Neural cell (in vitro differentiated cells): Measurements from ENCODE around the gene TMEM196. TPM values are rescaled to one million over a fixed set of nuclear protein-coding genes. Genes with fewer than 3 reads are reported as not detected.
A peak's percentile ranks its signal among the peaks of the same experiment; 100 is the strongest.

Source experiments
- H2AFZ ChIP-seq: fragments of 200-600, 300-800 bp; sonication (generic), shearing (Covaris generic); 2 replicates; pipeline ENCODE4 v1.6.0; 2014; ENCODE audit warnings: low read depth, mild to moderate bottlenecking, antibody characterized with exemption, low read length, moderate library complexity
- H3F3A ChIP-seq: fragments of 200-600 bp; shearing (Covaris generic); 2 replicates; pipeline ENCODE4 v1.6.1; 2016; ENCODE audit warnings: mild to moderate bottlenecking, moderate library complexity, mixed read lengths, antibody characterized with exemption, low read length; ENCODE audit not compliant: insufficient read depth, poor library complexity, severe bottlenecking
- H3K27ac ChIP-seq: fragments of 200-600, 300-800 bp; sonication (generic), shearing (Covaris generic); 2 replicates; pipeline ENCODE4 v1.5.1; 2014; ENCODE audit warnings: mild to moderate bottlenecking, low read length, moderate library complexity
- H3K27me3 ChIP-seq: fragments of 300-800, 200-600 bp; sonication (generic), shearing (Covaris generic); 2 replicates; pipeline ENCODE4 v1.6.0; 2014; ENCODE audit warnings: mild to moderate bottlenecking, low read depth, low read length, moderate library complexity; ENCODE audit not compliant: insufficient read depth
- H3K36me3 ChIP-seq: fragments of 300-800, 200-600 bp; sonication (generic), shearing (Covaris generic); 2 replicates; pipeline ENCODE4 v1.5.1; 2014; ENCODE audit warnings: mild to moderate bottlenecking, antibody characterized with exemption, low read length, moderate library complexity; ENCODE audit not compliant: insufficient read depth
- H3K4me2 ChIP-seq: fragments of 300-800, 200-600 bp; sonication (generic), shearing (Covaris generic); 2 replicates; pipeline ENCODE4 v1.6.0; 2014; ENCODE audit warnings: mild to moderate bottlenecking, low read length
- H3K4me3 ChIP-seq: fragments of 300-800, 200-600 bp; sonication (generic), shearing (Covaris generic); 2 replicates; pipeline ENCODE4 v1.5.1; 2014; ENCODE audit warnings: mild to moderate bottlenecking, low read length, moderate library complexity
- H3K79me2 ChIP-seq: fragments of 200-600 bp; shearing (Covaris generic); replicated peaks from 2 replicates; pipeline ENCODE4 v1.6.0; 2014; ENCODE audit warnings: mild to moderate bottlenecking, low read length, moderate library complexity; ENCODE audit not compliant: insufficient read depth
- H3K9ac ChIP-seq: fragments of 300-800, 200-600 bp; sonication (generic), shearing (Covaris generic); 2 replicates; pipeline ENCODE4 v1.6.1; 2016; ENCODE audit warnings: mild to moderate bottlenecking, low read length, mixed read lengths
- H3K9me2 ChIP-seq: fragments of 200-600 bp; shearing (Covaris generic); 2 replicates; pipeline ENCODE4 v1.6.1; 2016; ENCODE audit warnings: mild to moderate bottlenecking, low read length, mixed read lengths; ENCODE audit not compliant: insufficient read depth
- H3K9me3 ChIP-seq: fragments of 200-600, 300-800 bp; sonication (generic), shearing (Covaris generic); 2 replicates; pipeline ENCODE4 v1.6.1; 2016; ENCODE audit warnings: mild to moderate bottlenecking, mixed run types, low read length, moderate library complexity, mixed read lengths
- H4K20me1 ChIP-seq: fragments of 200-600 bp; shearing (Covaris generic); 2 replicates; pipeline ENCODE4 v1.6.1; 2016; ENCODE audit warnings: mild to moderate bottlenecking, mixed run types; ENCODE audit not compliant: insufficient read depth
- EP300 ChIP-seq: fragments of 450-650 bp; conservative IDR thresholded peaks from 2 replicates; pipeline ENCODE4 v1.6.1; 2014; ENCODE audit warnings: antibody characterized with exemption, mild to moderate bottlenecking, moderate library complexity; ENCODE audit not compliant: poor library complexity, severe bottlenecking
- EZH2 ChIP-seq: fragments of 200-600, 300-800 bp; shearing (Covaris generic), sonication (generic); IDR thresholded peaks from 2 replicates; pipeline ENCODE4 v1.6.1; 2014; ENCODE audit warnings: antibody characterized with exemption, low read length, borderline replicate concordance, mild to moderate bottlenecking; ENCODE audit not compliant: insufficient read depth, poor library complexity, severe bottlenecking
- MXI1 ChIP-seq: fragments of 450-650 bp; conservative IDR thresholded peaks from 2 replicates; pipeline ENCODE4 v1.6.1; 2014; ENCODE audit warnings: antibody characterized with exemption, mild to moderate bottlenecking; ENCODE audit not compliant: poor library complexity, severe bottlenecking
- POLR2AphosphoS5 ChIP-seq: IDR thresholded peaks from 2 replicates; pipeline ENCODE4 v1.6.1; 2012
- RAD21 ChIP-seq: fragments of 450-650 bp; conservative IDR thresholded peaks from 2 replicates; pipeline ENCODE4 v1.6.1; 2014; ENCODE audit warnings: antibody characterized with exemption, mild to moderate bottlenecking, moderate library complexity
- SMC3 ChIP-seq: fragments of 450-650 bp; conservative IDR thresholded peaks from 2 replicates; pipeline ENCODE4 v1.6.1; 2014; ENCODE audit warnings: antibody characterized with exemption, mild to moderate bottlenecking, moderate library complexity; ENCODE audit not compliant: poor library complexity
- TAF1 ChIP-seq: IDR thresholded peaks from 2 replicates; pipeline ENCODE4 v1.6.1; 2012; ENCODE audit warnings: low read depth
- polyA plus RNA-seq: library from polyadenylated mRNA; depleted of rRNA; stranded (reverse); fragments of >200 nt; gene quantifications from 2 replicates; pipeline ENCODE4 v1.2.3, GENCODE V29; 2014
- TF ChIP-seq, protein P1 (sequence below): fragments of 450-650 bp; IDR thresholded peaks from 2 replicates; pipeline ENCODE4 v1.5.1; 2014; ENCODE audit warnings: antibody characterized with exemption, mild to moderate bottlenecking, moderate library complexity; ENCODE audit not compliant: poor library complexity, severe bottlenecking
- TF ChIP-seq, protein P2 (sequence below): IDR thresholded peaks from 2 replicates; pipeline ENCODE4 v1.6.1; 2012; ENCODE audit warnings: borderline replicate concordance

The TMEM196 gene
- polyA plus RNA-seq, 1 donor from 2014 or later = 35.7 TPM

DNA sequence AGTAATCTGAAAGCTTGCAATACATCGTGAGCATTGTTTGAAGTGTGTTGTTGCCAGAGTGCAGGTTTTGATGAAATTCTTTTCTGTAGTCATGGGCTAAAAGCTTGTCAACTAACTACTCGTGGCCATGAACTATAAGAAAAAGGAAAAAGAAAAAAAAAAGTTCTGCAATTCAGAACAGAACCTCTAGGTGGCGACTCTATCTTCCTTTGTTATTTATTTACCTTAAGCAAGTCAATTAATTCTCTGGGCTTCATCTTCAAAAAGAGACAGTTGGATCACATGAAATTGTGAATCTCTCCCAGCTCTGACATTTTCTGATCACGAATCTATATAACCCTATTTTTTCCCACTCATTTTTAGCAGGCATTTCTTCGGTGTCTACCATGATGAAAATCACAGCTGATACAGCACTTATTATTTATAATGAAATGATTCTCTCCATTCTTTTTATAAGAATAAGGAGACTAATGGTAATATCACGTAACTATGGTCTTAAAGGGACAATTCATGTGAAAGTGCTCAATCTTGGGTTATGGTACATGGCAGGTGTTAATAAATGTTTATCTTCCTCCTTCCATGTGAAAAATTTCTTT is 18.8 kb downstream of the TMEM196 start:
- H3F3A ChIP-seq = no peaks in the 10 kb centered on the region
- no peaks in the 10 kb centered on the region for H3K36me3 ChIP-seq
- H3K27me3 ChIP-seq = no peaks in the 10 kb centered on the region
- H3K27ac ChIP-seq = no peak overlapping the region
- H3K4me3 ChIP-seq = no peak overlapping the region
- no peaks in the 10 kb centered on the region for H3K79me2 ChIP-seq
- H2AFZ ChIP-seq = no peak overlapping the region
- H3K9me2 ChIP-seq = no peaks in the 10 kb centered on the region
- H3K4me2 ChIP-seq = no peak overlapping the region
- H3K9me3 ChIP-seq = no peaks in the 10 kb centered on the region
- H3K9ac ChIP-seq = no peak overlapping the region
- TF ChIP-seq, protein P1, sequence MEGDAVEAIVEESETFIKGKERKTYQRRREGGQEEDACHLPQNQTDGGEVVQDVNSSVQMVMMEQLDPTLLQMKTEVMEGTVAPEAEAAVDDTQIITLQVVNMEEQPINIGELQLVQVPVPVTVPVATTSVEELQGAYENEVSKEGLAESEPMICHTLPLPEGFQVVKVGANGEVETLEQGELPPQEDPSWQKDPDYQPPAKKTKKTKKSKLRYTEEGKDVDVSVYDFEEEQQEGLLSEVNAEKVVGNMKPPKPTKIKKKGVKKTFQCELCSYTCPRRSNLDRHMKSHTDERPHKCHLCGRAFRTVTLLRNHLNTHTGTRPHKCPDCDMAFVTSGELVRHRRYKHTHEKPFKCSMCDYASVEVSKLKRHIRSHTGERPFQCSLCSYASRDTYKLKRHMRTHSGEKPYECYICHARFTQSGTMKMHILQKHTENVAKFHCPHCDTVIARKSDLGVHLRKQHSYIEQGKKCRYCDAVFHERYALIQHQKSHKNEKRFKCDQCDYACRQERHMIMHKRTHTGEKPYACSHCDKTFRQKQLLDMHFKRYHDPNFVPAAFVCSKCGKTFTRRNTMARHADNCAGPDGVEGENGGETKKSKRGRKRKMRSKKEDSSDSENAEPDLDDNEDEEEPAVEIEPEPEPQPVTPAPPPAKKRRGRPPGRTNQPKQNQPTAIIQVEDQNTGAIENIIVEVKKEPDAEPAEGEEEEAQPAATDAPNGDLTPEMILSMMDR = peak; percentile 70
- TF ChIP-seq TAF1 (no peak), EP300 (no peak), RAD21 (peak; percentile 71), SMC3 (peak; percentile 68), EZH2 (no peak), POLR2AphosphoS5 (no peak), MXI1 (no peak)
- TF ChIP-seq, protein P2, sequence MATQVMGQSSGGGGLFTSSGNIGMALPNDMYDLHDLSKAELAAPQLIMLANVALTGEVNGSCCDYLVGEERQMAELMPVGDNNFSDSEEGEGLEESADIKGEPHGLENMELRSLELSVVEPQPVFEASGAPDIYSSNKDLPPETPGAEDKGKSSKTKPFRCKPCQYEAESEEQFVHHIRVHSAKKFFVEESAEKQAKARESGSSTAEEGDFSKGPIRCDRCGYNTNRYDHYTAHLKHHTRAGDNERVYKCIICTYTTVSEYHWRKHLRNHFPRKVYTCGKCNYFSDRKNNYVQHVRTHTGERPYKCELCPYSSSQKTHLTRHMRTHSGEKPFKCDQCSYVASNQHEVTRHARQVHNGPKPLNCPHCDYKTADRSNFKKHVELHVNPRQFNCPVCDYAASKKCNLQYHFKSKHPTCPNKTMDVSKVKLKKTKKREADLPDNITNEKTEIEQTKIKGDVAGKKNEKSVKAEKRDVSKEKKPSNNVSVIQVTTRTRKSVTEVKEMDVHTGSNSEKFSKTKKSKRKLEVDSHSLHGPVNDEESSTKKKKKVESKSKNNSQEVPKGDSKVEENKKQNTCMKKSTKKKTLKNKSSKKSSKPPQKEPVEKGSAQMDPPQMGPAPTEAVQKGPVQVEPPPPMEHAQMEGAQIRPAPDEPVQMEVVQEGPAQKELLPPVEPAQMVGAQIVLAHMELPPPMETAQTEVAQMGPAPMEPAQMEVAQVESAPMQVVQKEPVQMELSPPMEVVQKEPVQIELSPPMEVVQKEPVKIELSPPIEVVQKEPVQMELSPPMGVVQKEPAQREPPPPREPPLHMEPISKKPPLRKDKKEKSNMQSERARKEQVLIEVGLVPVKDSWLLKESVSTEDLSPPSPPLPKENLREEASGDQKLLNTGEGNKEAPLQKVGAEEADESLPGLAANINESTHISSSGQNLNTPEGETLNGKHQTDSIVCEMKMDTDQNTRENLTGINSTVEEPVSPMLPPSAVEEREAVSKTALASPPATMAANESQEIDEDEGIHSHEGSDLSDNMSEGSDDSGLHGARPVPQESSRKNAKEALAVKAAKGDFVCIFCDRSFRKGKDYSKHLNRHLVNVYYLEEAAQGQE = no peak
- H4K20me1 ChIP-seq = no peaks in the 10 kb centered on the region

DNA sequence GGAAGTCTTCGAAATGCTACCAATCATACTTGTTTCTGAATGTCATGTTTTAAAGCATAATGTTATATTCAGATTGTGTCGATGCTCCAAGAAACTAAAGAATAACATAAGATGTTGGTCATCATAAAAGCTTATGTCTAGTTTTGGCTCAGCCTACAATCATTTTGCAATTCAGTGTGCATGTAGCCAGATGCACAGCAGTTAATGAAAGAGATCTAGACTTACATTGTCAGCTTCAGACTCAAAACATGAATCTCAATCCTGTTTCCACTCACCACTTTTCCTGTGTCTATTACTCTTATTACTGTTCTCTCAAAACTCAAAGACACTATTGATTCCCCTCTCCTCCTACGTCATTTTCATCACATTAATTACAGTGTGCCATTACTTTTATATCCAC is 21.4 kb downstream of the TMEM196 start:
- no peaks in the 10 kb centered on the region for H3K36me3 ChIP-seq
- H3K4me3 ChIP-seq = no peak overlapping the region
- no peaks in the 10 kb centered on the region for H3F3A ChIP-seq
- no peak overlapping the region for H3K27ac ChIP-seq
- H3K9me2 ChIP-seq = no peaks in the 10 kb centered on the region
- H3K27me3 ChIP-seq = no peaks in the 10 kb centered on the region
- no peak overlapping the region for H3K4me2 ChIP-seq
- no peak for TF ChIP-seq SMC3
- TF ChIP-seq EP300 = no peak
- no peaks in the 10 kb centered on the region for H4K20me1 ChIP-seq
- H3K9ac ChIP-seq = no peak overlapping the region
- H3K9me3 ChIP-seq = no peaks in the 10 kb centered on the region
- H2AFZ ChIP-seq = no peak overlapping the region
- H3K79me2 ChIP-seq = no peaks in the 10 kb centered on the region
